HepG2 (cell line): Measurements from ENCODE around the gene FXR2. TPM values are rescaled to one million over a fixed set of nuclear protein-coding genes. Genes with fewer than 3 reads are reported as not detected.
A peak's percentile ranks its signal among the peaks of the same experiment; 100 is the strongest.

Experiments
- ATAC-seq: fragments of 200-7000 bp; cut with Tn5 transposase; 3 replicates; pipeline ENCODE4 v1.9.1; 2020; ENCODE audit warnings: mild to moderate bottlenecking, moderate library complexity
- BruUV-seq: library from RNA; stranded (reverse); fragments of 400-500 nt; replicated peaks from 2 replicates; lab custom pipeline; 2021; lab: Mats Ljungman, UMichigan
- CTCF ChIA-PET: fragments of 300-600 bp; formaldehyde crosslinking; extraction: SDS; loops from one replicate; lab custom pipeline; 2021; ENCODE audit warnings: low total read pairs, inconsistent platforms, low intra/inter-chr PET ratio; lab: Yijun Ruan, JAX
- POLR2A ChIA-PET: fragments of 350-600 bp; sonication (Branson Sonifier 250); formaldehyde crosslinking; loops from one replicate; lab custom pipeline; 2020; ENCODE audit warnings: antibody characterized with exemption, inconsistent platforms; lab: Yijun Ruan, JAX
- DNase-seq: peaks from one replicate; pipeline ENCODE4 v3.0.0-alpha.2; 2015; ENCODE audit warnings: low spot score
- FAIRE-seq: peaks from 3 replicates; lab custom pipeline; 2011; peaks lifted over from hg19 to GRCh38; lab: Jason Lieb, UNC
- H2AFZ ChIP-seq: one replicate; pipeline ENCODE4 v1.6.1; 2011; ENCODE audit warnings: low read length, inconsistent platforms
- H3K27ac ChIP-seq: fragments of 300-600 bp; 3 replicates; pipeline ENCODE4 v1.8.0; 2011; ENCODE audit warnings: mixed run types, mild to moderate bottlenecking, mixed read lengths, low read length, inconsistent platforms; ENCODE audit not compliant: insufficient read depth; ENCODE audit errors: extremely low read length
- H3K27me3 ChIP-seq, 2 experiments: fragments of 200-600 bp in 1 of 2; 2 replicates in 1 of 2; 3 replicates in 1 of 2; pipeline versions ENCODE4 v1.6.0 to v1.8.0; 2011; ENCODE audit warnings: low read length in 2 of 2, mild to moderate bottlenecking in 2 of 2, moderate library complexity in 2 of 2, inconsistent platforms in 1 of 2; ENCODE audit not compliant: insufficient read depth in 2 of 2, control insufficient read depth in 1 of 2
- H3K36me3 ChIP-seq, 2 experiments: fragments of 200-600 bp in 1 of 2; replicated peaks in 1 of 2; 2 replicates in 1 of 2; 3 replicates in 1 of 2; pipeline versions ENCODE4 v1.5.1 to v1.8.0; 2011; ENCODE audit warnings: low read length in 2 of 2, inconsistent platforms in 1 of 2; ENCODE audit not compliant: insufficient read depth in 2 of 2, control insufficient read depth in 1 of 2
- H3K4me1 ChIP-seq: 2 replicates; pipeline ENCODE4 v1.5.1; 2012; ENCODE audit warnings: low read length, inconsistent platforms; ENCODE audit not compliant: insufficient read depth
- H3K4me2 ChIP-seq: 2 replicates; pipeline ENCODE4 v1.6.0; 2011; ENCODE audit warnings: low read depth, low read length, inconsistent platforms
- H3K4me3 ChIP-seq, 3 experiments: fragments of 200-600 bp in 1 of 3; sonication (generic), shearing (Covaris generic) in 1 of 3; replicated peaks in 1 of 3; 2 replicates each; pipeline ENCODE4 v1.5.1; 2011 to 2016; ENCODE audit warnings: low read length in 3 of 3, inconsistent platforms in 2 of 3, low read depth in 2 of 3, mild to moderate bottlenecking in 2 of 3, control low read depth in 1 of 3, mixed read lengths in 1 of 3; ENCODE audit not compliant: insufficient read depth in 1 of 3
- H3K79me2 ChIP-seq: one replicate; pipeline ENCODE4 v1.6.1; 2011; ENCODE audit warnings: low read length, inconsistent platforms; ENCODE audit not compliant: insufficient read depth
- H3K9ac ChIP-seq: 2 replicates; pipeline ENCODE4 v1.6.0; 2011; ENCODE audit warnings: mild to moderate bottlenecking, low read depth, low read length, inconsistent platforms; ENCODE audit not compliant: insufficient read depth
- H3K9me3 ChIP-seq: 2 replicates; pipeline ENCODE4 v1.5.1; 2012; ENCODE audit warnings: mild to moderate bottlenecking, low read length
- H4K20me1 ChIP-seq: 2 replicates; pipeline ENCODE4 v1.6.0; 2011; ENCODE audit warnings: inconsistent platforms, mild to moderate bottlenecking, low read length, moderate library complexity; ENCODE audit not compliant: insufficient read depth
- AGO2 ChIP-seq: fragments of 200-400 bp; formaldehyde crosslinking; optimal IDR thresholded peaks from 2 replicates; pipeline ENCODE3; 2017; ENCODE audit warnings: mild to moderate bottlenecking, low read depth, low read length, moderate library complexity
- FOXO4 ChIP-seq: sonication (generic); formaldehyde crosslinking; conservative IDR thresholded peaks from 2 replicates; pipeline ENCODE4 v1.8.1; 2023; ENCODE audit warnings: missing genetic modification reagents
- PHF21A ChIP-seq: sonication (generic); formaldehyde crosslinking; IDR thresholded peaks from 2 replicates; pipeline ENCODE4 v1.5.0; 2020; ENCODE audit warnings: mild to moderate bottlenecking, missing genetic modification reagents
- RBFOX2 ChIP-seq: fragments of 200-400 bp; formaldehyde crosslinking; IDR thresholded peaks from 2 replicates; pipeline ENCODE4 v1.6.1; 2017; ENCODE audit warnings: low read depth, mild to moderate bottlenecking, low read length
- SIN3B ChIP-seq: fragments of 150-350 bp; IDR thresholded peaks from 2 replicates; pipeline ENCODE4 v1.6.1; 2014; ENCODE audit warnings: low read length
- TIGD3 ChIP-seq: sonication (generic); formaldehyde crosslinking; IDR thresholded peaks from 2 replicates; pipeline ENCODE4 v1.5.1; 2020; ENCODE audit warnings: mild to moderate bottlenecking, missing genetic modification reagents, borderline replicate concordance
- ZFP91 ChIP-seq: sonication (generic); formaldehyde crosslinking; IDR thresholded peaks from 2 replicates; pipeline ENCODE4 v1.9.0; 2022; ENCODE audit warnings: missing genetic modification reagents, mild to moderate bottlenecking, borderline replicate concordance
- ZNF282 ChIP-seq: fragments of 450-650 bp; IDR thresholded peaks from 2 replicates; pipeline ENCODE4 v1.6.1; 2018; ENCODE audit not compliant: partially characterized antibody
- ZNF569 ChIP-seq: sonication (generic); formaldehyde crosslinking; IDR thresholded peaks from 2 replicates; pipeline ENCODE4 v1.5.0; 2020; ENCODE audit warnings: mild to moderate bottlenecking, missing genetic modification reagents, moderate library complexity, borderline replicate concordance
- ZNF891 ChIP-seq: sonication (generic); formaldehyde crosslinking; IDR thresholded peaks from 2 replicates; pipeline ENCODE4 v1.5.0; 2020; ENCODE audit warnings: mild to moderate bottlenecking, missing genetic modification reagents
- WGBS: methylation state at CpG from one replicate; pipeline ENCODE4 v1.1.6; 2017; ENCODE audit warnings: low lambda C conversion rate; 5-methylcytosine and 5-hydroxymethylcytosine counted together
- in situ Hi-C: cut with HindIII; loops from 2 replicates; pipeline ENCODE4 v1.10.0; 2017; ENCODE audit warnings: low pct_unique_long_range_greater_than_20kb; ENCODE audit not compliant: extremely low pct_ligation_motif_present
- intact Hi-C: fragments of 100-400 bp; cut with micrococcal nuclease; formaldehyde crosslinking; loops from one replicate; pipeline ENCODE4 v1.10.0; 2022; ENCODE audit not compliant: unreplicated experiment
- polyA plus RNA-seq, 8 experiments: library from polyadenylated mRNA; depleted of rRNA in 3 of 8; stranded (reverse) in 7 of 8; unstranded in 1 of 8; fragments of >200 nt; fragmentation: Illumina TruSeq in 4 of 8; extraction: Trizol in 4 of 8; gene quantifications; 2 replicates each; pipeline versions ENCODE4 v1.2.1 to v1.2.3, GENCODE V29; 2011 to 2016; ENCODE audit warnings: low read depth in 4 of 8, missing spikeins in 1 of 8, mixed read lengths in 1 of 8; ENCODE audit not compliant: insufficient read depth in 1 of 8
- total RNA-seq, 5 experiments: library from RNA; depleted of rRNA; stranded (reverse); fragments of >200 nt; fragmentation: Illumina TruSeq; extraction: Trizol; gene quantifications; 2 replicates each; pipeline ENCODE4 v1.2.3, GENCODE V29; 2016; ENCODE audit warnings: low read depth in 1 of 5
- TF ChIP-seq, protein P1 (sequence below): sonication (generic); formaldehyde crosslinking; IDR thresholded peaks from 2 replicates; pipeline ENCODE4 v1.5.1; 2020; ENCODE audit warnings: missing genetic modification reagents, mild to moderate bottlenecking, borderline replicate concordance

The FXR2 gene
- total and polyA plus RNA-seq, 2 of the 13 experiments (the other 11 are each of a cell fraction or from before 2014, with no cell fraction given): 20.9 to 24.4 TPM

DNA sequence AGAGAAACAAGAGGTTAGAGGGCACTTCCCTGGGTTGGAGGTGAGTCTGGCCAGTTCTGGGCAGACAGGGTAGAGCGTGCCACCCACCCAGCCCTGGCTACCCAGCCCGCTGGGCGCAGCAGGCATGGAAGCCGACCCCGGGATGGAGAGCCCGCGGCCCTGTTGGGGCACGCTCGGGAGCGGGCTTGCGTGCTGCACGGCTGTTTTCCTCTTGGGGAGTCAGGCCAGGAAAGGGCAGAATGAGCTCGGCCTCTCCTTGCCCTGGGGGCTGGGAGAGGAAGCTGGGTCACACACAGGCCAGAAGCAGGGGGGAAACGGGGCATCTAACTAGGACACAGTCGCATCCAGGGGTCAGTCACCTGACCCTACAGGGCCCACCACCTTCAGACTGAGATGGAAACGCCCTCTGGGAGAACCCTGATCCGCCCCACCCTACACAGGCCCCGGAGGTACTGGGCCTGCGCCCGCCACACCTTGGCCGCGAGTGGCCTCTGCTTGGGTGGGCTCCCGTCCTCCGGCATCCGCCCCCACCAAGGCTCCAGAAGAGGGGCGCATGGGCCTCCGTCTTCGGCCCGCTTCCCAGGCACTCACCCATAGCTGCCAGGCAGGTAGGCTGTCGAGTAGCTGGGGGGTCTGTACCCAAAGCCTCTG is 26.0 kb downstream of the FXR2 start:
- CTCF ChIA-PET: no interaction called here
- no peaks in the 10 kb centered on the region; a peak in 1 of 5 replicates for H3K27me3 ChIP-seq
- POLR2A ChIA-PET: interaction anchor here (1.1 to 1.7 kb wide), 3 partner anchors 9 to 99 kb away, joined by 4 to 5 read pairs (median 4); partner anchors contain the start of genes CD68, SAT2 and TP53
- no peak overlapping the region for H3K9ac ChIP-seq
- H3K4me3 ChIP-seq: no peak overlapping the region
- H3K36me3 ChIP-seq: peaks cover 19 to 47% of the 10 kb centered on the region in 2 experiments
- 95% methylated on average over 22 of the region's 30 CpGs for WGBS
- no peak for FAIRE-seq
- H3K79me2 ChIP-seq: peaks cover 10% of the 10 kb centered on the region
- H3K27ac ChIP-seq: no peak overlapping the region
- BruUV-seq: no TSS peak
- peaks cover 13% of the 10 kb centered on the region for H3K4me1 ChIP-seq
- no peak overlapping the region for H3K4me2 ChIP-seq
- no peak for DNase-seq
- H2AFZ ChIP-seq: no peak overlapping the region
- intact Hi-C loops: no loop called here
- H4K20me1 ChIP-seq: no peaks in the 10 kb centered on the region
- no peak for ATAC-seq
- in situ Hi-C loops: loop anchor here (5.0 kb wide), 1 partner anchor 99 kb away; the partner anchor contains the start of genes TP53 and WRAP53
- H3K9me3 ChIP-seq: no peaks in the 10 kb centered on the region
- TF ChIP-seq RBFOX2: peak; percentile 65; the same call in 1 of the 2 replicates
- no peak for TF ChIP-seq ZNF569
- TF ChIP-seq, protein P1, sequence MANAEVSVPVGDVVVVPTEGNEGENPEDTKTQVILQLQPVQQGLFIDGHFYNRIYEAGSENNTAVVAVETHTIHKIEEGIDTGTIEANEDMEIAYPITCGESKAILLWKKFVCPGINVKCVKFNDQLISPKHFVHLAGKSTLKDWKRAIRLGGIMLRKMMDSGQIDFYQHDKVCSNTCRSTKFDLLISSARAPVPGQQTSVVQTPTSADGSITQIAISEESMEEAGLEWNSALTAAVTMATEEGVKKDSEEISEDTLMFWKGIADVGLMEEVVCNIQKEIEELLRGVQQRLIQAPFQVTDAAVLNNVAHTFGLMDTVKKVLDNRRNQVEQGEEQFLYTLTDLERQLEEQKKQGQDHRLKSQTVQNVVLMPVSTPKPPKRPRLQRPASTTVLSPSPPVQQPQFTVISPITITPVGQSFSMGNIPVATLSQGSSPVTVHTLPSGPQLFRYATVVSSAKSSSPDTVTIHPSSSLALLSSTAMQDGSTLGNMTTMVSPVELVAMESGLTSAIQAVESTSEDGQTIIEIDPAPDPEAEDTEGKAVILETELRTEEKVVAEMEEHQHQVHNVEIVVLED (CRISPR knock-in tag): no peak
- TF ChIP-seq FOXO4 (CRISPR knock-in tag): no peak
- TF ChIP-seq ZNF891: no peak
- TF ChIP-seq PHF21A (CRISPR knock-in tag): no peak
- TF ChIP-seq TIGD3: no peak
- TF ChIP-seq ZFP91 (CRISPR knock-in tag): no peak
- TF ChIP-seq AGO2: peak; percentile 94
- TF ChIP-seq SIN3B: no peak
- TF ChIP-seq ZNF282: no peak
